T-helper 9 cell (primary cell): ENCODE data around the gene PTPRN2.
"Not testable (repeated sequence)": the region's sequence is repeated elsewhere in the genome, so short reads cannot be mapped to it uniquely, and the experiment has no call there.

ENCODE experiments used
- DNase-seq: peaks from one replicate; pipeline ENCODE4 v3.0.0-alpha.2; 2020

PTPRN2 gene

GRCh38 chr7:158414002-158414401 lies 173.6 kb downstream of the PTPRN2 start:
- no peak for DNase-seq

GRCh38 chr7:158411232-158411950 lies 176.2 kb downstream of the PTPRN2 start:
- no peak for DNase-seq

- no peak for DNase-seq
Measured at GRCh38 chr7:158410720-158411119, 176.9 kb downstream of the PTPRN2 start.

GRCh38 chr7:158409816-158410330 lies 177.8 kb downstream of the PTPRN2 start:
- no peak for DNase-seq

GRCh38 chr7:158409120-158409519 lies 178.5 kb downstream of the PTPRN2 start:
- DNase-seq: no peak

GRCh38 chr7:158408318-158408920 lies 179.2 kb downstream of the PTPRN2 start:
- no peak for DNase-seq

GRCh38 chr7:158407581-158408317 lies 179.9 kb downstream of the PTPRN2 start:
- DNase-seq: no peak

- DNase-seq: no peak
Measured at GRCh38 chr7:158406801-158407200, 180.8 kb downstream of the PTPRN2 start.

- no peak for DNase-seq
Measured at GRCh38 chr7:158406364-158406763, 181.3 kb downstream of the PTPRN2 start.

- not testable (repeated sequence) for DNase-seq
Measured at GRCh38 chr7:158405771-158406170, 181.9 kb downstream of the PTPRN2 start.

- DNase-seq: no peak
Measured at GRCh38 chr7:158405324-158405723, 182.3 kb downstream of the PTPRN2 start.

GRCh38 chr7:158404031-158404761 lies 183.4 kb downstream of the PTPRN2 start:
- no peak for DNase-seq

GRCh38 chr7:158403013-158403821 lies 184.4 kb downstream of the PTPRN2 start:
- no peak for DNase-seq

GRCh38 chr7:158402471-158402870 lies 185.2 kb downstream of the PTPRN2 start:
- no peak for DNase-seq

GRCh38 chr7:158401826-158402225 lies 185.8 kb downstream of the PTPRN2 start:
- DNase-seq: no peak

- DNase-seq: no peak
Measured at GRCh38 chr7:158401295-158401694, 186.3 kb downstream of the PTPRN2 start.

GRCh38 chr7:158400601-158401225 lies 186.9 kb downstream of the PTPRN2 start:
- no peak for DNase-seq

- no peak for DNase-seq
Measured at GRCh38 chr7:158399762-158400161, 187.9 kb downstream of the PTPRN2 start.

GRCh38 chr7:158398750-158399149 lies 188.9 kb downstream of the PTPRN2 start:
- DNase-seq: no peak

GRCh38 chr7:158397885-158398284 lies 189.7 kb downstream of the PTPRN2 start:
- DNase-seq: no peak
